IMR-90 (cell line): ENCODE results near the gene MDFI. TPM values are rescaled to one million over a fixed set of nuclear protein-coding genes. Genes with fewer than 3 reads are reported as not detected.

ENCODE experiments used
- ATAC-seq: fragments of 200-7000 bp; cut with Tn5 transposase; 2 replicates; pipeline ENCODE4 v1.9.1; 2020; ENCODE audit warnings: low read depth, mild to moderate bottlenecking, moderate library complexity
- BruUV-seq: library from RNA; stranded (reverse); fragments of 400-500 nt; replicated peaks from 2 replicates; lab custom pipeline; 2021; lab: Mats Ljungman, UMichigan
- CTCF ChIA-PET: fragments of 300-600 bp; formaldehyde crosslinking; extraction: SDS; loops from one replicate; lab custom pipeline; 2021; ENCODE audit warnings: antibody characterized with exemption; lab: Yijun Ruan, JAX
- POLR2A ChIA-PET: fragments of 300-600 bp; sonication (Branson Sonifier 250); formaldehyde crosslinking; loops from one replicate; lab custom pipeline; 2022; ENCODE audit warnings: antibody characterized with exemption; ENCODE audit not compliant: unreplicated experiment; lab: Charles Lee
- DNase-seq: peaks from one replicate; pipeline ENCODE4 v3.0.0; 2013
- H2AFZ ChIP-seq: replicated peaks from 2 replicates; pipeline ENCODE3; 2013; ENCODE audit warnings: low read length, mild to moderate bottlenecking; ENCODE audit not compliant: poor library complexity
- H2AK5ac ChIP-seq: 2 replicates; pipeline ENCODE4 v1.6.1; 2013; ENCODE audit warnings: low read depth, low read length, inconsistent platforms
- H2AK9ac ChIP-seq: replicated peaks from 2 replicates; pipeline ENCODE3; 2013; ENCODE audit warnings: mild to moderate bottlenecking, low read depth, low read length, moderate library complexity; ENCODE audit not compliant: poor library complexity
- H2BK120ac ChIP-seq: 2 replicates; pipeline ENCODE4 v1.6.1; 2013; ENCODE audit warnings: low read depth, low read length, inconsistent platforms
- H2BK15ac ChIP-seq: 3 replicates; pipeline ENCODE4 v1.6.1; 2013; ENCODE audit warnings: low read depth, low read length, inconsistent platforms
- H2BK20ac ChIP-seq: 2 replicates; pipeline ENCODE4 v1.6.1; 2013; ENCODE audit warnings: low read depth, mild to moderate bottlenecking, inconsistent platforms, low read length, moderate library complexity
- H2BK5ac ChIP-seq: 2 replicates; pipeline ENCODE4 v1.6.1; 2013; ENCODE audit warnings: mild to moderate bottlenecking, low read depth, low read length, inconsistent platforms; ENCODE audit not compliant: poor library complexity, severe bottlenecking
- H3K14ac ChIP-seq: replicated peaks from 2 replicates; pipeline ENCODE4 v1.6.1; 2013; ENCODE audit warnings: low read depth, low read length, inconsistent platforms
- H3K18ac ChIP-seq: 2 replicates; pipeline ENCODE4 v1.6.1; 2013; ENCODE audit warnings: low read depth, low read length, control low read depth
- H3K23ac ChIP-seq: 2 replicates; pipeline ENCODE4 v1.6.1; 2013; ENCODE audit warnings: low read depth, low read length, inconsistent platforms
- H3K27ac ChIP-seq: 2 replicates; pipeline ENCODE4 v1.5.1; 2013; ENCODE audit warnings: mild to moderate bottlenecking, control low read depth, low read length; ENCODE audit not compliant: insufficient read depth
- H3K27me3 ChIP-seq: 2 replicates; pipeline ENCODE4 v1.6.1; 2013; ENCODE audit warnings: low read length; ENCODE audit not compliant: control insufficient read depth, insufficient read depth
- H3K36me3 ChIP-seq: 2 replicates; pipeline ENCODE4 v1.6.1; 2013; ENCODE audit warnings: low read length, mixed read lengths; ENCODE audit not compliant: control insufficient read depth, insufficient read depth
- H3K4ac ChIP-seq: 2 replicates; pipeline ENCODE4 v1.6.1; 2013; ENCODE audit warnings: low read depth, low read length, inconsistent platforms
- H3K4me1 ChIP-seq: 2 replicates; pipeline ENCODE4 v1.6.1; 2013; ENCODE audit warnings: low read length, mixed read lengths; ENCODE audit not compliant: control insufficient read depth, insufficient read depth
- H3K4me2 ChIP-seq: 2 replicates; pipeline ENCODE4 v1.6.1; 2013; ENCODE audit warnings: low read depth, mild to moderate bottlenecking, control low read depth, low read length, moderate library complexity
- H3K4me3 ChIP-seq: 2 replicates; pipeline ENCODE4 v1.5.1; 2013; ENCODE audit warnings: low read depth, mild to moderate bottlenecking, control low read depth, low read length, moderate library complexity; ENCODE audit not compliant: insufficient read depth
- H3K56ac ChIP-seq: 2 replicates; pipeline ENCODE4 v1.6.1; 2013; ENCODE audit warnings: low read length, inconsistent platforms; ENCODE audit not compliant: insufficient read depth; ENCODE audit errors: extremely low read depth
- H3K79me1 ChIP-seq, 2 experiments: 2 replicates each; pipeline ENCODE4 v1.6.1; 2013; ENCODE audit warnings: low read length in 2 of 2, inconsistent platforms in 1 of 2, low read depth in 1 of 2
- H3K9ac ChIP-seq: 2 replicates; pipeline ENCODE4 v1.6.1; 2013; ENCODE audit warnings: low read depth, low read length, control low read depth
- H3K9me1 ChIP-seq: 2 replicates; pipeline ENCODE4 v1.6.1; 2013; ENCODE audit warnings: low read length, inconsistent platforms; ENCODE audit not compliant: insufficient read depth
- H3K9me3 ChIP-seq: 2 replicates; pipeline ENCODE4 v1.6.1; 2013; ENCODE audit warnings: low read length; ENCODE audit not compliant: control insufficient read depth, insufficient read depth
- H4K20me1 ChIP-seq: 2 replicates; pipeline ENCODE4 v1.6.1; 2013; ENCODE audit warnings: low read length, inconsistent platforms; ENCODE audit not compliant: insufficient read depth
- H4K5ac ChIP-seq: 2 replicates; pipeline ENCODE4 v1.6.1; 2013; ENCODE audit warnings: mild to moderate bottlenecking, low read depth, low read length, control low read depth
- H4K8ac ChIP-seq, 2 experiments: 2 replicates each; pipeline ENCODE4 v1.6.1; 2013; ENCODE audit warnings: low read depth in 2 of 2, low read length in 2 of 2, control low read depth in 1 of 2, inconsistent platforms in 1 of 2
- H4K91ac ChIP-seq: 2 replicates; pipeline ENCODE4 v1.6.1; 2013; ENCODE audit warnings: low read depth, low read length, inconsistent platforms; ENCODE audit not compliant: insufficient read depth
- CEBPB ChIP-seq: IDR thresholded peaks from 2 replicates; pipeline ENCODE4 v1.6.1; 2012; ENCODE audit warnings: low read depth, low read length, improper control_type of control experiment
- CHD1 ChIP-seq: IDR thresholded peaks from 2 replicates; pipeline ENCODE4 v1.6.1; 2012; ENCODE audit warnings: low read depth, low read length, improper control_type of control experiment
- CTCF ChIP-seq: conservative IDR thresholded peaks from 2 replicates; pipeline ENCODE4 v1.5.1; 2012; ENCODE audit warnings: mild to moderate bottlenecking, low read depth, low read length, improper control_type of control experiment
- ELK1 ChIP-seq: fragments of 150-350 bp; IDR thresholded peaks from 2 replicates; pipeline ENCODE4 v1.6.1; 2016; ENCODE audit warnings: low read depth, mild to moderate bottlenecking, low read length, moderate library complexity, borderline replicate concordance
- MAFK ChIP-seq: IDR thresholded peaks from 2 replicates; pipeline ENCODE4 v1.6.1; 2012; ENCODE audit warnings: low read depth, low read length, improper control_type of control experiment
- MXI1 ChIP-seq: IDR thresholded peaks from 2 replicates; pipeline ENCODE4 v1.6.1; 2012; ENCODE audit warnings: low read depth, mild to moderate bottlenecking, low read length, moderate library complexity, borderline replicate concordance
- NFE2L2 ChIP-seq: fragments of 150-350 bp; IDR thresholded peaks from 2 replicates; pipeline ENCODE4 v1.6.1; 2016; ENCODE audit warnings: low read depth, mild to moderate bottlenecking, low read length
- POLR2A ChIP-seq: IDR thresholded peaks from 2 replicates; pipeline ENCODE4 v1.6.1; 2012; ENCODE audit warnings: mild to moderate bottlenecking, low read depth, low read length
- RAD21 ChIP-seq: IDR thresholded peaks from 2 replicates; pipeline ENCODE4 v1.6.1; 2012; ENCODE audit warnings: low read length, improper control_type of control experiment
- RCOR1 ChIP-seq: IDR thresholded peaks from 2 replicates; pipeline ENCODE4 v1.6.1; 2012; ENCODE audit warnings: mild to moderate bottlenecking, low read length, improper control_type of control experiment; ENCODE audit not compliant: insufficient replicate concordance
- SMC3 ChIP-seq: fragments of 150-350 bp; IDR thresholded peaks from 2 replicates; pipeline ENCODE4 v1.6.1; 2016; ENCODE audit warnings: low read depth, mild to moderate bottlenecking, antibody characterized with exemption, low read length, moderate library complexity
- USF2 ChIP-seq: fragments of 150-350 bp; IDR thresholded peaks from 2 replicates; pipeline ENCODE4 v1.6.1; 2017; ENCODE audit warnings: mild to moderate bottlenecking, antibody characterized with exemption, low read length, low read depth
- WGBS, 2 experiments: methylation state at CpG; one replicate each; pipeline versions ENCODE4 v1.1.5 to v1.1.7; 2013; ENCODE audit warnings: missing lambda C conversion rate in 2 of 2; ENCODE audit not compliant: insufficient read length in 1 of 2; ENCODE audit errors: extremely low coverage in 2 of 2; 5-methylcytosine and 5-hydroxymethylcytosine counted together
- dilution Hi-C: fragments of 300-500 bp; cut with HindIII; formaldehyde crosslinking; loops from one replicate; pipeline ENCODE4 v1.14.3; 2018; ENCODE audit warnings: low sequenced_read_pairs; ENCODE audit not compliant: unreplicated experiment
- in situ Hi-C: fragments of 300-500 bp; cut with MboI; formaldehyde crosslinking; loops from 3 replicates; pipeline ENCODE4 v1.14.3; 2019; ENCODE audit warnings: low sequenced_read_pairs, inconsistent platforms, mixed read lengths
- intact Hi-C: fragments of 100-400 bp; cut with micrococcal nuclease; formaldehyde crosslinking; loops from 2 replicates; pipeline ENCODE4 v1.10.0; 2022
- polyA plus RNA-seq, 3 experiments: library from polyadenylated mRNA; depleted of rRNA; stranded (reverse); fragments of >200 nt; gene quantifications; 2 replicates each; pipeline ENCODE4 v1.2.3, GENCODE V29; 2012; ENCODE audit warnings: low replicate concordance in 1 of 3
- total RNA-seq: library from RNA; depleted of rRNA; stranded (reverse); fragments of >200 nt; gene quantifications from 2 replicates; pipeline ENCODE4 v1.2.3, GENCODE V29; 2012

Gene MDFI
- total and polyA plus RNA-seq, 2 of the 4 experiments (the other 2 are of a cell fraction): 0.18 to 0.29 TPM

GRCh38 chr6:41637194-41638001 is 870 bp upstream of the MDFI start:
- Histone ChIP-seq H3K4me1 (no peaks in the 10 kb centered on the region), H2BK120ac (no peak overlapping the region), H3K9me1 (no peaks in the 10 kb centered on the region), H4K20me1 (no peaks in the 10 kb centered on the region; the same call in 1 of the 2 replicates), H3K14ac (no peak overlapping the region), H2BK15ac (no peak overlapping the region), H3K9me3 (no peaks in the 10 kb centered on the region; the same call in 1 of the 2 replicates), H2AFZ (no peak overlapping the region), H3K4me3 (no peak overlapping the region), H3K4me2 (no peak overlapping the region; the same call in 1 of the 2 replicates), H2BK20ac (no peak overlapping the region), H4K5ac (no peak overlapping the region), H3K56ac (no peak overlapping the region), H3K27me3 (peaks cover 95% of the 10 kb centered on the region), H3K79me1 (no peaks in the 10 kb centered on the region), H3K18ac (no peak overlapping the region), H3K36me3 (no peaks in the 10 kb centered on the region), H3K4ac (no peak overlapping the region), H3K27ac (no peak overlapping the region), H2AK9ac (no peak overlapping the region), H4K91ac (no peak overlapping the region), H3K9ac (no peak overlapping the region), H4K8ac (no peak overlapping the region), H3K23ac (no peak overlapping the region), H2BK5ac (no peak overlapping the region), H2AK5ac (no peak overlapping the region)
- in situ Hi-C loops (no loop called here), intact Hi-C loops (no loop called here), dilution Hi-C loops (no loop called here)
- POLR2A ChIA-PET: no interaction called here
- CTCF ChIA-PET: no interaction called here
- TF ChIP-seq CEBPB: no peak
- no peak for TF ChIP-seq ELK1
- no peak for TF ChIP-seq RCOR1
- TF ChIP-seq POLR2A: no peak
- TF ChIP-seq SMC3: no peak
- TF ChIP-seq NFE2L2: no peak
- TF ChIP-seq USF2: no peak
- no peak for TF ChIP-seq MAFK
- TF ChIP-seq CHD1: no peak
- TF ChIP-seq RAD21: no peak
- no peak for TF ChIP-seq MXI1
- no peak for TF ChIP-seq CTCF
- BruUV-seq: no TSS peak
- no peak for DNase-seq
- 6% methylated on average over 14 of the region's 54 CpGs; no CpG with 5 or more reads in 1 of the 2 experiments for WGBS, 2 experiments
- no peak; the same call in 1 of the 2 replicates for ATAC-seq
